K562 (cell line): ENCODE results near the gene ADAMTSL3. TPM values are rescaled to one million over a fixed set of nuclear protein-coding genes. Genes with fewer than 3 reads are reported as not detected.
"Not testable (repeated sequence)": the region's sequence is repeated elsewhere in the genome, so short reads cannot be mapped to it uniquely, and the experiment has no call there.

Source experiments
- ATAC-seq: fragments of 200-7000 bp; cut with Tn5 transposase; 3 replicates; pipeline ENCODE4 v1.9.1; 2020; ENCODE audit warnings: moderate library complexity
- BruUV-seq: library from RNA; stranded (reverse); fragments of 400-500 nt; replicated peaks from 2 replicates; lab custom pipeline; 2021; lab: Mats Ljungman, UMichigan
- CTCF ChIA-PET: fragments of 300-600 bp; formaldehyde crosslinking; extraction: SDS; loops from one replicate; lab custom pipeline; 2021; ENCODE audit warnings: low intra/inter-chr PET ratio; lab: Yijun Ruan, JAX
- POLR2A ChIA-PET: fragments of 300-600, 350-650 bp; sonication (Branson Sonifier 250); formaldehyde crosslinking; extraction: SDS; loops from one replicate; lab custom pipeline; 2021; ENCODE audit warnings: antibody characterized with exemption, inconsistent platforms; lab: Yijun Ruan, JAX
- DNase-seq, 4 experiments: peaks; one replicate each; pipeline versions ENCODE4 v3.0.0 to v3.0.0-alpha.2; 2011 to 2018; ENCODE audit warnings: low spot score in 3 of 4, mixed read lengths in 3 of 4; ENCODE audit errors: extremely low read depth in 1 of 4
- FAIRE-seq: peaks from 2 replicates; lab custom pipeline; 2011; peaks lifted over from hg19 to GRCh38; lab: Jason Lieb, UNC
- H2AFZ ChIP-seq: 2 replicates; pipeline ENCODE4 v1.6.0; 2011; ENCODE audit warnings: low read depth, low read length, control low read depth, inconsistent platforms
- H3K27ac ChIP-seq: fragments of 200-600 bp; 3 replicates; pipeline ENCODE4 v1.8.0; 2011; ENCODE audit warnings: low read depth, mild to moderate bottlenecking, control low read depth, inconsistent platforms, low read length, moderate library complexity, mixed read lengths; ENCODE audit errors: extremely low read depth
- H3K27me3 ChIP-seq, 2 experiments: fragments of 300-600 bp in 1 of 2; 2 replicates in 1 of 2; 3 replicates in 1 of 2; pipeline versions ENCODE4 v1.6.0 to v1.8.0; 2011; ENCODE audit warnings: inconsistent platforms in 2 of 2, low read length in 2 of 2, mild to moderate bottlenecking in 1 of 2, mixed read lengths in 1 of 2, moderate library complexity in 1 of 2; ENCODE audit not compliant: control insufficient read depth in 2 of 2, insufficient read depth in 2 of 2
- H3K36me3 ChIP-seq: fragments of 300-600 bp; 3 replicates; pipeline ENCODE4 v1.8.0; 2011; ENCODE audit warnings: mild to moderate bottlenecking, low read length, inconsistent platforms; ENCODE audit not compliant: control insufficient read depth, insufficient read depth
- H3K4me1 ChIP-seq, 2 experiments: fragments of 200-600 bp in 1 of 2; replicated peaks in 1 of 2; 2 replicates in 1 of 2; 3 replicates in 1 of 2; pipeline versions ENCODE4 v1.5.1 to v1.8.0; 2011; ENCODE audit warnings: inconsistent platforms in 2 of 2, low read length in 2 of 2, mild to moderate bottlenecking in 1 of 2, mixed read lengths in 1 of 2, moderate library complexity in 1 of 2; ENCODE audit not compliant: control insufficient read depth in 2 of 2, insufficient read depth in 2 of 2
- H3K4me2 ChIP-seq: 2 replicates; pipeline ENCODE4 v1.6.1; 2011; ENCODE audit warnings: low read length, control low read depth, inconsistent platforms, mixed read lengths; ENCODE audit not compliant: insufficient read depth
- H3K4me3 ChIP-seq: fragments of 200-600 bp; sonication (generic), shearing (Covaris generic); 2 replicates; pipeline ENCODE4 v1.5.1; 2016; ENCODE audit warnings: control low read depth, inconsistent platforms
- H3K79me2 ChIP-seq: fragments of 200-600 bp; 3 replicates; pipeline ENCODE4 v1.8.0; 2011; ENCODE audit warnings: low read length, inconsistent platforms; ENCODE audit not compliant: control insufficient read depth, insufficient read depth
- H3K9ac ChIP-seq, 2 experiments: 2 replicates each; pipeline versions ENCODE4 v1.6.0 to v1.6.1; 2011; ENCODE audit warnings: low read depth in 2 of 2, low read length in 2 of 2, control low read depth in 1 of 2, inconsistent platforms in 1 of 2, mild to moderate bottlenecking in 1 of 2, mixed read lengths in 1 of 2; ENCODE audit not compliant: insufficient read depth in 1 of 2
- H3K9me1 ChIP-seq: one replicate; pipeline ENCODE4 v1.6.0; 2011; ENCODE audit warnings: inconsistent platforms, mild to moderate bottlenecking, low read length, moderate library complexity; ENCODE audit not compliant: control insufficient read depth, insufficient read depth
- H3K9me3 ChIP-seq: replicated peaks from 2 replicates; pipeline ENCODE4 v1.5.1; 2011; ENCODE audit warnings: low read depth, low read length, inconsistent platforms; ENCODE audit not compliant: control insufficient read depth, insufficient read depth
- H4K20me1 ChIP-seq: replicated peaks from 2 replicates; pipeline ENCODE4 v1.6.1; 2011; ENCODE audit warnings: low read length, inconsistent platforms, mixed read lengths; ENCODE audit not compliant: control insufficient read depth, insufficient read depth
- MECOM ChIP-seq: fragments of 250-450 bp; sonication (Bioruptor Pico); IDR thresholded peaks from 2 replicates; pipeline ENCODE4 v1.8.0; 2022; ENCODE audit warnings: inconsistent platforms
- SPI1 ChIP-seq: IDR thresholded peaks from 2 replicates; pipeline ENCODE4 v1.6.1; 2011; ENCODE audit warnings: low read depth, low read length, control low read depth, borderline replicate concordance
- SRSF3 ChIP-seq: fragments of 200-400 bp; formaldehyde crosslinking; IDR thresholded peaks from 2 replicates; pipeline ENCODE4 v1.6.1; 2016; ENCODE audit warnings: mild to moderate bottlenecking, low read length, moderate library complexity; ENCODE audit not compliant: insufficient read depth
- TSHZ1 ChIP-seq: fragments of 250-450 bp; sonication (Bioruptor Pico); IDR thresholded peaks from 2 replicates; pipeline ENCODE4 v1.4.0; 2020; ENCODE audit warnings: mild to moderate bottlenecking, moderate library complexity
- ZNF146 ChIP-seq: IDR thresholded peaks from one replicate; pipeline ENCODE4 v1.6.1; 2018; ENCODE audit warnings: missing compliant biosample characterization; ENCODE audit not compliant: unreplicated experiment
- WGBS: fragments of 100-300 bp; shearing (Covaris generic); methylation state at CpG from one replicate; pipeline ENCODE4 v1.1.6; 2016; ENCODE audit warnings: low coverage, mixed read lengths; ENCODE audit not compliant: insufficient coverage; ENCODE audit errors: missing lambda C conversion rate; 5-methylcytosine and 5-hydroxymethylcytosine counted together
- in situ Hi-C: fragments of 300-500 bp; cut with MboI; formaldehyde crosslinking; loops from 4 replicates; pipeline ENCODE4 v1.15.0; 2018; ENCODE audit warnings: inconsistent platforms, mixed read lengths
- intact Hi-C: fragments of 100-400 bp; cut with micrococcal nuclease; formaldehyde crosslinking; loops from 2 replicates; pipeline ENCODE4 v1.14.2; 2022
- polyA plus RNA-seq, 8 experiments: library from polyadenylated mRNA; depleted of rRNA in 4 of 8; stranded (reverse) in 5 of 8; unstranded in 3 of 8; fragments of >200 nt; fragmentation: Nextera tagmentation in 2 of 8; fragmentation: Illumina TruSeq in 1 of 8; extraction: Ambion mirVana in 2 of 8; extraction: Trizol in 1 of 8; gene quantifications; 2 replicates each; pipeline versions ENCODE4 v1.2.1 to v1.2.3, GENCODE V29; 2011 to 2014; ENCODE audit warnings: inconsistent platforms in 1 of 8, missing spikeins in 1 of 8
- total RNA-seq, 7 experiments: library from RNA; depleted of rRNA in 6 of 7; stranded (reverse); fragments of >200 nt in 6 of 7; fragmentation: Illumina TruSeq in 2 of 7; extraction: Trizol in 2 of 7; gene quantifications; 2 replicates each; pipeline versions ENCODE4 v1.2.1 to v1.2.3, GENCODE V29; 2011 to 2021; ENCODE audit warnings: low replicate concordance in 1 of 7

The ADAMTSL3 gene
- total and polyA plus RNA-seq, 9 of the 15 experiments (the other 6 are each of a cell fraction or from before 2014, with no cell fraction given) = 0.01 to 0.18 (median 0.07) TPM; not detected in 3

GRCh38 chr15:84057714-84058331, 403.9 kb downstream of the ADAMTSL3 start (continued):
- no peak for TF ChIP-seq TSHZ1 (CRISPR knock-in tag)
- no peak for TF ChIP-seq SRSF3
- TF ChIP-seq MECOM (CRISPR knock-in tag) = no peak
- TF ChIP-seq ZNF146 (CRISPR knock-in tag) = no peak

GRCh38 chr15:84063674-84064073, 409.8 kb downstream of the ADAMTSL3 start:
- peak; percentile 73 for TF ChIP-seq SPI1
- intact Hi-C loops = not testable (repeated sequence)

GRCh38 chr15:84068674-84069073, 414.8 kb downstream of the ADAMTSL3 start:
- H3K4me1 ChIP-seq, H3K9me1 ChIP-seq, H3K27me3 ChIP-seq, H3K79me2 ChIP-seq, H2AFZ ChIP-seq, H3K9me3 ChIP-seq, H3K9ac ChIP-seq, intact Hi-C loops, POLR2A ChIA-PET, CTCF ChIA-PET, H4K20me1 ChIP-seq, H3K4me2 ChIP-seq, DNase-seq, H3K27ac ChIP-seq, ATAC-seq, H3K36me3 ChIP-seq, BruUV-seq, in situ Hi-C loops, H3K4me3 ChIP-seq: not testable (repeated sequence)
- peak; percentile 40 for FAIRE-seq
- WGBS = 0% methylated on average over 2 of the region's 2 CpGs

More at GRCh38 chr15:84063674-84064073, 409.8 kb downstream of the ADAMTSL3 start:
- ATAC-seq, H2AFZ ChIP-seq, H3K4me1 ChIP-seq, in situ Hi-C loops, H3K4me3 ChIP-seq, H3K79me2 ChIP-seq, BruUV-seq, POLR2A ChIA-PET, H3K9ac ChIP-seq, H3K36me3 ChIP-seq, FAIRE-seq, CTCF ChIA-PET, H3K4me2 ChIP-seq, H4K20me1 ChIP-seq, H3K27me3 ChIP-seq, H3K27ac ChIP-seq, H3K9me1 ChIP-seq, H3K9me3 ChIP-seq, DNase-seq: not testable (repeated sequence)
- WGBS = 0% methylated on average over 2 of the region's 2 CpGs
